Activated CD8-positive, alpha-beta T cell treated with anti-CD3 and anti-CD28 coated beads, Interleukin-2, amount 10 ng/mL, durations not matched to agents 7 days and 5 days (primary cell): ENCODE results near the gene FTO. TPM values are rescaled to one million over a fixed set of nuclear protein-coding genes. Genes with fewer than 3 reads are reported as not detected.

Experiments used
- ATAC-seq: fragments of 150-1000 bp; cut with Tn5 transposase; one replicate; pipeline ENCODE4 v1.10.0; 2021; ENCODE audit warnings: moderate library complexity
- CTCF ChIA-PET: fragments of 350-600 bp; sonication (Branson Sonifier 250); formaldehyde crosslinking; loops from one replicate; lab custom pipeline; 2021; ENCODE audit warnings: antibody characterized with exemption; lab: Charles Lee
- POLR2A ChIA-PET: fragments of 350-600 bp; sonication (Branson Sonifier 250); formaldehyde crosslinking; loops from one replicate; lab custom pipeline; 2021; ENCODE audit warnings: antibody characterized with exemption; lab: Charles Lee
- DNase-seq: peaks from one replicate; pipeline ENCODE4 v3.0.0-alpha.2; 2020
- H3K27ac Mint-ChIP-seq: one replicate; pipeline ENCODE4 v1.8.0; 2021; ENCODE audit warnings: mild to moderate bottlenecking, mixed read lengths
- H3K27me3 Mint-ChIP-seq: one replicate; pipeline ENCODE4 v1.8.0; 2021; ENCODE audit warnings: low read depth, mixed read lengths
- H3K36me3 Mint-ChIP-seq: one replicate; pipeline ENCODE4 v1.8.0; 2021; ENCODE audit warnings: low read depth, mixed read lengths
- H3K4me1 Mint-ChIP-seq: one replicate; pipeline ENCODE4 v1.8.0; 2021; ENCODE audit warnings: low read depth, mixed read lengths
- H3K4me3 Mint-ChIP-seq: one replicate; pipeline ENCODE4 v1.8.0; 2021; ENCODE audit warnings: mild to moderate bottlenecking, mixed read lengths
- H3K9me3 Mint-ChIP-seq: one replicate; pipeline ENCODE4 v1.8.0; 2022; ENCODE audit warnings: mixed read lengths; ENCODE audit not compliant: insufficient read depth
- total RNA-seq, 2 experiments: library from RNA; stranded (reverse); gene quantifications; one replicate each; pipeline ENCODE4 v1.2.3, GENCODE V29; 2021

The FTO gene
- total RNA-seq, 2 experiments from 2014 or later, result 40.2 to 44.5 TPM

DNA sequence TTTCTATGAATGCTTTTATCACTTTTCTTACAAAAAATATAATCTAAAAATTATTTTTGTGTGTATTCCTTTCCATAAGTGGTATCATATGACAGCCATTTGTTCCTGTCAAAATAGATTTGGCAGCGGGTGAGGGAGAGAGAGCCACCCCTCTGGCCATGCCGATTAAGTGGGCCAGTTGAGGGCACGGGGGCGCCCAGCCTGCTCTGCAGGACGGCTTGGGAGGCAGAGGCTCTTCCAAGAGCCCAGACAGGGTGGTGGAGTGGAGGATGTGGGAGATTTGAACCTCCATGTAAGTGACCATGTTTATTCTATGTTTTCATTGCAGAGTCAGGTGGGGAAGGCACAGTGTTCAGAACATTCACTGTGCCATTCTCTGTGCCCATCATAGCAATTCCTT is 493.8 kb downstream of the FTO start:
- Mint-ChIP-seq H3K27me3 (no peaks in the 10 kb centered on the region), H3K27ac (no peak overlapping the region), H3K9me3 (no peaks in the 10 kb centered on the region), H3K36me3 (no peaks in the 10 kb centered on the region), H3K4me3 (no peak overlapping the region), H3K4me1 (no peaks in the 10 kb centered on the region)
- ChIA-PET CTCF (no interaction called here), POLR2A (no interaction called here)
- ATAC-seq (no peak), DNase-seq (no peak)

DNA sequence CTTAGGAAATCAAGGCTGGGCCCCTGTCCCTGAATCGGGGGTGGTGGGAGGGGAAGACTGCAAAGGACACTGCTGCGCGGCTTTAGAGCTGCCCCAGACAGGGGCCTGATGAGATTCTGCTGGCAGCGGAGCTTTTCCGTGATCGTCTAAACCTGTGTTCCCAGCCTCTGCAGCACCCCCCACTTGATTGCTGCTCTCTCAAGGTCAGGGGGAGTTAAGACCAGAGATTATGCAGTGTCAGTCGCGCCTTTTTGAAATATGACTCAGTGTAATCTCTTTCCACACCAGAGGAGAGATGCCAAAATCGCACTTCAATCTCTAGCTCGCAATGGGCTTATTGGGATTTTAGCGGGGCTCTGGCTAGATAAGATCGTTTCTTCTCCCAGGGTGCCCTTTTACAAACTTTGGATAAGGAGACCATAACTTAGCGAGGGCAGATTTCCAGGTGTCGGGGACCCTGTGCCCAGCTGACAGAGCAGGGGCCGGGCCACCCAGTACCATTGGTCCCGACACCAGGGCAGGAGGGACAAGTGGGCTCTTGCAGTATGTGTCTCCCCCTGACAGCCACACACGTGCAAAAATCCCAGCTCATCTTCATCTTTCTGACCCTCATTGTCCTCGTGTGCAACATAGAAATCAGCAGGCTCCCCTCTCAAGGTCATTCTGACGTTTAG is 495.7 kb downstream of the FTO start:
- no peaks in the 10 kb centered on the region for H3K36me3 Mint-ChIP-seq
- H3K27me3 Mint-ChIP-seq, result no peaks in the 10 kb centered on the region
- DNase-seq (no peak), ATAC-seq (no peak)
- POLR2A ChIA-PET, result no interaction called here
- no peaks in the 10 kb centered on the region for H3K9me3 Mint-ChIP-seq
- H3K27ac Mint-ChIP-seq, result no peak overlapping the region
- H3K4me1 Mint-ChIP-seq, result no peaks in the 10 kb centered on the region
- CTCF ChIA-PET, result no interaction called here
- no peak overlapping the region for H3K4me3 Mint-ChIP-seq

DNA sequence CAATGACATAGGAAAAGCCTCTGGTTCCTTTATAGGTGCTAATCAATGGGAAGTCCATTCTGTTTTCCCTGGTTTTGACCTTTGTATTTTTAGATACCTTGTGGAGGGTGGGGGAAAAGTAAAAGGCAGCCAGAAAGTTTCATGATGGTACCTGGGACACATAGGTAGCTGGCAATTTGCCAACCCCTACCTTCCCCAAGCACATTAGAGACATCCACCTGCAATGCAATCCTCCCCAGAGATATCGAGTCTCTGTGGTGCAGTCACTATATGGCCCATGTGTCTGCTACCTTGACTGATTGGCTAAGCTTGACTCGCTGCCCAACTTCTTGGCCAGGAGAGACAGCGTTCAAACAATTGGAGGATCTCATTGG is 496.2 kb downstream of the FTO start:
- Mint-ChIP-seq H3K36me3 (no peaks in the 10 kb centered on the region), H3K4me1 (no peaks in the 10 kb centered on the region), H3K27me3 (no peaks in the 10 kb centered on the region), H3K9me3 (no peaks in the 10 kb centered on the region), H3K27ac (no peak overlapping the region), H3K4me3 (no peak overlapping the region)
- ChIA-PET POLR2A (no interaction called here), CTCF (no interaction called here)
- no peak for ATAC-seq
- DNase-seq, result no peak

DNA sequence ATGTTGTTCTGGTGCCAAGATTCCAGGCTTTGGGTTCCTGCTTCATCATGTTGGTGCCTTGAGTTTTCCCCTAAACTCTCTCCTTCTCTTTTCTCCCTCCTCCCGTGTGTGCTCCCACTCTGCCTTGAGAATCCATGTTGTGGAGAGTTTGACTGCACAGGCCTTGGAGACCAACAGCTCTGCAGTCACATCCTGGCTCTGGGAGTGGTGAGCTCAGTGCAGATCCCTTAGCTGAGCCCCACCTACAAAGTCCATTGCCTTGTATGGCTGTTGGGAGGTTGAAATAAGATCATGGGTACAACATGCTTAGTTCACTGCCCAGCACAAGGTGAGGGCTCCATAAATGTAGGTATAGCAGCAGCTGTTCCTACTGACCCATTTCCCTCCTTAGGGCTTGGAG is 496.8 kb downstream of the FTO start:
- DNase-seq (no peak), ATAC-seq (no peak)
- no peaks in the 10 kb centered on the region for H3K4me1 Mint-ChIP-seq
- no peaks in the 10 kb centered on the region for H3K9me3 Mint-ChIP-seq
- no peaks in the 10 kb centered on the region for H3K27me3 Mint-ChIP-seq
- no peaks in the 10 kb centered on the region for H3K36me3 Mint-ChIP-seq
- ChIA-PET CTCF (no interaction called here), POLR2A (no interaction called here)
- H3K27ac Mint-ChIP-seq, result no peak overlapping the region
- no peak overlapping the region for H3K4me3 Mint-ChIP-seq

DNA sequence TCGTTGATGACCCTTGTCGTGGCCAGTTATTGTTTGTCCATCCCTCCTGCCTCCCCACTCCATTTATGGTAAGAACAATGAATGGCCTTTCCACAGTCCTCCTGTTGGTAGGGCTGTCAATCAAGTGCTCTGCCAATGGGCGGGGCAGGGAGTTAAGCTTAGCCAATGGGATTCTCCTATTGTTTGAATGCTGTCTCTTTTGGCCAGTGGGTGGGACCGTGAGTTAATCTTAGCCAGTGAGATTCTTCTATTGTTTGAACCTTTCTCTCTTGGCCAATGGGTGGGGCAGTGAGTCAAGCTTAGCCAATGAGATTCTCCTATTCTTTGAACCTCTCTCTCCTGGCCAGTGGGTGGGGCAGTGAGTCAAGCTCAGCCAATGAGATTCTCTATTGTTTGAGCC is 497.2 kb downstream of the FTO start:
- no peaks in the 10 kb centered on the region for H3K4me1 Mint-ChIP-seq
- ATAC-seq (no peak), DNase-seq (no peak)
- H3K27me3 Mint-ChIP-seq, result no peaks in the 10 kb centered on the region
- H3K4me3 Mint-ChIP-seq, result no peak overlapping the region
- no peaks in the 10 kb centered on the region for H3K9me3 Mint-ChIP-seq
- H3K27ac Mint-ChIP-seq, result no peak overlapping the region
- ChIA-PET POLR2A (no interaction called here), CTCF (no interaction called here)
- H3K36me3 Mint-ChIP-seq, result no peaks in the 10 kb centered on the region

Other genes starting within 250 kb of the FTO start
- 10 to 100 TPM; 54.0 to 56.8 TPM for gene AKTIP, start 200.9 kb upstream of the FTO start, total RNA-seq
- 1 to 10 TPM; 6.1 TPM for gene RPGRIP1L, start 297 bp upstream of the FTO start, total RNA-seq